GM19351 (cell line): ENCODE measurements around the gene IRGQ.
"Not testable (repeated sequence)": the region's sequence is repeated elsewhere in the genome, so short reads cannot be mapped to it uniquely, and the experiment has no call there.

Experiments used
- ATAC-seq: cut with Tn5 transposase; IDR thresholded peaks from one replicate; pipeline ENCODE4 v1.9.1; 2021; ENCODE audit warnings: mild to moderate bottlenecking, moderate library complexity; ENCODE audit not compliant: unreplicated experiment

The IRGQ gene

DNA sequence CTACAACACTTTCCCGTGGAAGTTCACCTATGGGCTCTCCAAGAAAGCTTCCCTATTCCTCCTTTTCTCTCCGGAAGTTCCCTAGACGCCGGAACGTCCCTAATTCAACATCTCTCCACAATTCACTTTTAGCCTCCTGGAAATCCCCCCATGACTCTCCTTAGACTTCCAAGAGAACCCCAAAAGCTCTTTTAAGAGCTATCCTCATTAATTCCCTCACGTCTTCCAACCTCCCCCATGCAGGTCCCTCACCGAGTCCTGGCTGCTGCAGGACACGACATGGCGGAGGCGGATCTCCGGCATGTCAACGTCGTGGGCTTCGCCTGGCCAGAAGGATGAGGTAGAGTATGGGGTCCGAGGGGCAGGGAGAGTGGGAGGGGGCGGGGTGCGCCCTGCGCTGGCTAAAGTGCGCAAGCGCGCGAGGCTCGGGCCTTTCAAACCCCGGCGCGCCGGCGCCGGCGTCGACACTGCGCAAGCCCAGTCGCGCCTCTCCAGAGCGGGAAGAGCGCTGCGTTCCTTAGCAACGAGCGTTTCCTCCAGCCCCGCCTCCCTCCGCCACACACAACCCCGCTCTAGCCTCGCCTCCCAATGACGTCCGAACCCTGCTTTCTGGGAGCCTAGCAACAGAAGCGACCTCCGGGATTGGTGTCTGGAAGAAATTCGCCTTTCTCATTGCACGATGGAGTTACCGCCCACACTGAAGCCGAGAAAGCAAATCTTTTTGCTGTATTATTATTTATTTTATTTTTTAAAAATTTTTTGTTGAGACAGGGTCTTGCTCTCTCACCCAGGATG is 20.6 kb downstream of the IRGQ start, which contains the start of the genes PINLYP and XRCC1:
PINLYP (plus strand) TSS at position 646 of the 795 bp plus-strand sequence. CDS start 1,391 bp downstream, outside the sequence.
XRCC1 (minus strand) TSS at position 372 of the 795 bp plus-strand sequence; CDS start at position 303, 69 bp downstream.
- ATAC-seq = peak; percentile 99

DNA sequence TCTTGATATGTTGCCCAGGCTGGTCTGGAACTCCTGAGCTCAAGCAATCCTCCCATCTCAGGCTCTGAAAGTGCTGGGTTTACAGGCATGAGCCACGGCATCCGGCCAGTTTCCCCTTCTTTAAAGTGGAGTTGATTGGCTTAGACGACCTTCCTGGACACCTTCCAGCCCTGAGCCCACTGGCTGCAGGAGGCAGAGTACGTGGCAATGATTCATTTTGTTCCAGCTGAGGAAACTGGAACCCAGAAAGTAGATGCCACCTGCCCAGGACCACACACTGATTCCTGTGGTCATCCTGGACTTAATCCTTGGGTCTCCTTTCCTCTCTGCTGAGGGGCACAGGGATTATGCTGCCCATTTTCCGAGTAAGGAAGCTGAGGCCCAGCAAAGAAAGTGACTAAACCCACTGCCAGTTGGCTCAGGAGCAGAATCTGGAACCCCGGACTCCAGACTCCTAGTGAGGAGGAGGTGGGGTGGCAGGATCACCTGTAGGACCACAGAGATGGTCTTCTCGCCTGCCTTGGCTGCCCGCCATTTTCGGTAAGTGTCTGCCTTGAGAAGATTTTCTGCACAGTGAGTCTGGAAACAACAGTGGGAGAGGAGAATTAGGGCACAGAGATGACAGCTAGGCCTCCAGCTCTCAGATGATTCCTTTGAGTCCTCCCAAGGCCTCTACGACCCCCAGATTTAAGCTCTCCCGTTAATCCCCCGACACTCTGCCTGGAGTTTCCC is 21.3 kb downstream of the IRGQ start:
- ATAC-seq = no peak

DNA sequence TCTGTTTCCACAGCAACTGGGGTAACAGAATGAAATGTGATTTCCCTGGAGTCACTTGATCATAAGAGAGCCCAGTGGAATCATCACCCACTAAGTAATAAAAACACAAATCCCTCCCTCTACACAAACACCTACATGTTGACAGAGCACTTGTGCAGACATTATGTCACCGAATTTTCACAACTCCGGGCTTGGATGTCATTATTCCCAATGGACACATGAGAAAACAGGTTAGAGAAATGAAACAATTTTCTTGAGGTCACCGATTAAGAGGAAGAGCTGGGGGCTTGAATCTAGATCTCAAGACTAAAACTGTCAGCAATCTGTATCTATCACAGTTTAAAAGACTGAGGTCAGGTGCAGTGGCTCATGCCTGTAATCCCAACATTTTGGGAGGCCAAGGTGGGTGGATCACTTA is 23.8 kb downstream of the IRGQ start:
- no peak for ATAC-seq

DNA sequence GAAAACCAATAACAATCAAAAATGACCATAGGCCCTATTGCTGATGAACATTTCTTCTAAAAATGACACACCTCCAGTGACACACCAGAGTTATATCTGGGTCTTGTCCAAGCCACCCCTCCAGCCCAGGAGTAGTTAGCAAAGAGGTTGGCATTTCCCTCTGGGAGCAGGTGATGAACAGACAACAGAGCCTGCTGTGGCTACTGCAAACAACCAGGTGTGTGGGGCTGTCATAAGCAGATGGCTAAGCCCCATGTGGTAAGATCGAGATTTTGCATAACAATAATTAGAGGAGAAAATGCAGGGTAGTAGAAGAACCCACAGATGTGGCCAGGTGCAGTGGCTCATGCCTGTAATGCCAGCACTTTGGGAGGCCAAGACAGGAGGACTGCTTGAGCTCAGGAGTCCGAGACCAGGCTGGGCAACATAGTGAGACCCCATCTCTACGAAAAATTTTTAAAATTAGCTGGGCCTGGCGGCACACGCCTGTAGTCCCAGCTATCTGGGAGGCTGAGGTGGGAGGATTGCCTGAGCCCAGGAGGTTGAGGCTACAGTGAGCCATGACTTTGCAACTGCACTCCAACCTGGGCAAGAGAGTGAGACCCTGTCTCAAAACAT is 25.7 kb downstream of the IRGQ start:
- ATAC-seq = no peak

DNA sequence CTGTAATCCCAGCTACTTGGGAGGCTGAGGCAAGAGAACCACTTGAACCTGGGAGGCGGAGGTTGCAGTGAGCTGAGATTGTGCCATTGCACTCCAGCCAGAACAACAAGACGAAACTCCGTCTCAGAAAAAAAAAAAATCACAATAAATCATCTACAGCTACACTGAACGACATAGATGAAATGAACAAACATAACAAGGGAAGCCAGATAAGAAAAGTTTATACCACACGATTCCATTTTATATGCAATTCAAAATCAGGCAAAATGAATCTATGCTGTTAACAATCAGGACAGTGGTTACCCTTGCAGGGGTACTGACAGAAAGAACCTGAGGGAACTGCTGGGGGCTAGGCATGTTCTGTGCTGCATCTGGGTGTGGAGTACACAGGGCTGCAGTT is 26.3 kb downstream of the IRGQ start:
- no peak for ATAC-seq

DNA sequence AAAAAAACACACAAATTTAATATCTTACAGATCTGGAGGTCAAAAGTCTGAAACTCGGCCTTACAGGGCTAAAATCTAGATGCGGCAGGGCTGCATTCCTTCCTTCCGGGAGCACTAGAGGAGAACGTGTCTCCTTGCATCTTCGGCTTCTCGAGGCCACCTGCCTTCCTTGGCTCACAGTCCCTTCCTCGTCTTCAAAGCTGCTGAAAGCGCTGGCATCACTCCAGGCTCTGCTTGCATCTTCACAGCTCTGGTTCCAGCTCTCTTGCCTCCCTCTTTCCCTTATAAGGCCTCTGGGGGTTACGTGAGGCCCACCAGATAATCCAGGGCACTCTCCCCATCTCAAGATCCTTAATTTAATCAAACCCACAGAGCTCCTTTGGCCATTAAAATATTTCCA is 31.1 kb downstream of the IRGQ start:
- ATAC-seq = no peak

DNA sequence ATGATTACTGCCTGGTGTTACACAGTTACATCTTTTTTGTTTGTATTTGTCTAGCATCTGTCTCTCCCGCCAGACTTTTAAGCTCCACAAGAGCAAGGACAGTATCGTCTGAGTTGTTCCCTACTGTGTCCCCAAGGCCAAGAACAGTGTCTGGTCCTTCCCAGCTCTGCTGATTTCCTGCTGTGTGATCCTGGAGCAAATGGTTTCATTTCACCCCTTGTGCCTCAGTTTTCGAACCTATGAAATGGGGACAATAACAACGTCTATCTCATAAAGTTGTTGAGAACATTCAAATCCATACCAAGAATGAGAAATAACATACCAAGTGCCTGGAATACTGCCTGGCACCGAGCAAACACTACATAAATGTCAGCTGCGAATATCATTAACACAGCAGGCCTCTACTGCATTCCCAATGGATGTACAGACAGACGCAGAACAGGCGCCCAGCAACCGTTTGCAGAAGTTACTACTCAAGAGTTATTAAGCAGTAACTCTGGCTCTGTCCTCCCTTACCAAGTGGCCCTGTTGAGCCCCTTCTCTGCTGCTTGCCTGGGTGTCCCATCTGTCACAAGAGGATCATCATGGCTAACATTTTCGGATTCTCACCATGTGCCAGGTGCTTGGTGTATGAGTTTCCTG is 32.0 kb downstream of the IRGQ start:
- ATAC-seq = no peak

DNA sequence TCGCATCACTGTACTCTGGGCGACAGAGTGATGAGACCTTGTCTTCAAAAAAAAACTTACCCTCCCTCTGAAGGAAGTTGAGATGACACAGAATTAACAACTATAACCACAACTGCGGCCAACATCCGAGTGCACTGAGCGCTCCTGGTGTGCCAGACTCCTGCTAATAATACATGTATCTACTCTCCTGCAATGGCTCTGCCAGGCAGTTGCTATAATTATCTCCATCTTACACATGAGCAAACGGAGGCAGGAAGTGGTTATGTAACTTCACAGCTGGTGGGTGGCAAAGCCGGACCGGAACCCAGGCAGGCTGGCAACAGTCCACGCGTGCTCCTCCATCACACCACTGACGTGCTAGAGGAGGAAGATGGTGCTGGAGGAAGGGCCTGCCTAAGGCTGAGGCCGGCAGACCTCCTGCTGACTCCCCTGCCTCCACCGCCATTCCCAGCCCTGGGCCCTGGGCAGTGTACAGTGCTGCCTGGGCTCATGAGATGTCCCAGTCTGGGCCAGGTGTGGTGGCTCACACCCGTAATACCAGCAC is 33.2 kb downstream of the IRGQ start:
- ATAC-seq = peak; percentile 70

DNA sequence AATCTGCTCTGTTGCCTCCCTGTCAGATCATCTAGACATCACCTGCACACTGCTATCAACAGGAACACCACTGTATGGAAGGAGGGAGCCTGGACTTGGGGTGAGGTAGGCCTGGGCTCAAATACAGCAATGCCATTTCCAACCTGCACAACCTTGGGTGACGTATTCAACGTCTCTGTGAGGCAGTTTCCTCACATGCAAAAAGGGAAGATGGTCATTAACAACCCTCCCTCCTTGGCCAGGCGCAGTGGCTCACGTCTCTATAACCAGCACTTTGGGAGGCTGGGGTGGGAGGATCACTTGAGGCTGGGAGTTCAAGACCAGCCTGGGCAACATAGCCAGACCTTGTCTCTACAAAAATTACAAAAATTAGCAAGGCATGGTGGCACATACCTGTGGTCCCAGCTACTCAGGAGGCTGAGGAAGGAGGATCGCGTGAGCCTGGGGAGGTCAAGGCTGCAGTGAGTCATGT is 33.7 kb downstream of the IRGQ start:
- no peak for ATAC-seq

DNA sequence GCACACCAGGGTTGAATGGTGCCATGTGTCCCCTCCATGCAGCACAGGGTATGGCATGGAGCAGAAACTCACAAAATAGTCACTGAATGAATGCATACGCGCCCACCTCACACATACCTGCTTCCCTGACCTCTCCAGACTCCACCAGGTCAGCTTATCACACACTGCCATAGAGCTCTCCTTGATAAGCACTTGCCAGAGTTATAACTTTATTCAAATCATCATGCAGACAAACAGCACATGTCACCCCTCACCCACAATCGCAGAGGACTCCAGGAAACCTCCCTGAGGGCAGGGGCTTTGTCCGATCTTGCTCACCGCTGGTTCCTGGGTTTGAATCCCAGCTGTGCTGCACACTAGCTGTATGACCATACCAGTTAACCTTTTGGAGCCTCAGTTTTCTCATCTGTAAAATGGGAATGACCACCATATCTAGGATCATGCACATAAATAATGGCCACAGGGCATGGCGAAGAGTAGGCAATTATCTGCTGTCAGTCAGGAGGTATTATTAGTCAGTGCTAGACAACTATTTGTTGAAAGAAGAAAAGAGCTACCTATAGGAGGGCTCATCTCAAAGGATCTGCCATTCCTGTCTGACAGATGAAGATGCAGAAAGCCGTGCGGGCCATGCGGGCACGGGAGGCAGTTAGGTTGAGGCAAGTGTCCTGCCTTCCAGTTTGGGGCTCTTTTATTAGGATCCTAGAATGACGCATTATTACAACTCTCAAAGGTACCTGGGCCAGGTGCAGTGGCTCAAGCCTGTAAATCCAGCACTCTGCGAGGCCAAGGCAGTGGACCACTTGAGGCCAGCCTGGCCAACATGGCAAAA is 34.6 kb downstream of the IRGQ start:
- ATAC-seq = no peak

DNA sequence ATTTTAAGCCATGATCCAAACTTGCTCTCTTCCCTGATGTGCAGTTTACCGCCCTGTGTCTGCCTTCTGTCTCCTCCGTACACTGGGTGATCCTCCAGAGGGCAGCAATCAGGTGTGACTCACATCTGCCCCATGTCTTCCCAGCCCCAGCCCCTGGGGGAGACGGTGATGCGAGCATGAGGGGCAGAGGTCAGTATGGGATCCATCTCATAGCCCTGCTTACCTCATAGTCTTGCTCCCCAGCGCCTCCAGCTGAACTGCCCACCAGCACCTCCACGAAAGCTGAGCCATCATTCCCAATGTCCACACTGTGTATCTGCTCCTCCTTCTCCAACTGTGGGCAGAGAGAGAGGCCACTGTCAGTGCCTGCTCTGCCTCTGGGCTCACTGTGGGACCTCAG is 35.2 kb downstream of the IRGQ start:
- ATAC-seq = no peak

DNA sequence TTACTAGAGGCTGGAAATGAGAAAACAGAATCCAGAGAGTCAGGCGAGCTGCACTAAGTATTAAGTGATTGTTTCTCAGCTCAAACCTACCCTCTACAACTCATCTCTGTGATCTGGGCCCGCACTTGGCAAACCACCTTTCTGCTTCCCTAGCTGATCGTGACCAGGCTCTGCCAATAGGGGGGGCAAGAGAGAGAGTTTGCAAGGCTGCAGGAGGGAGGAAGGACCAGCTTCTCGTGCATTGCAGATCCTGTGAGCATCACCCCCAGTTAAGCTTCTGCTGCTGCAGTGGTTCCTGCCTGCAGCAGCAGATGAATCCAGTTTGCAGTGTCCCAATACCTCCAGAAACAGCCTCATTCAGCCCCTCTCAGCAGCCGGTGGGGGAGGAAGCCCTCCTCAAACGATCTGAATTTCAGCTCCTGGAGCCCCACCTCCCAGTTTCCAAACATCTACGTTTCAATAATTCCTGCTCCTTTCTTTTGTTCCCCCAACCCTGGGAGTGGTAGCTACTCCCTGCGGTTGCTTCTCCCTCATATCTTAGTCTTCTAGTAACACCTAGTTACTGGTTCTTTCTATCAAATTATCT is 40.7 kb downstream of the IRGQ start:
- no peak for ATAC-seq

DNA sequence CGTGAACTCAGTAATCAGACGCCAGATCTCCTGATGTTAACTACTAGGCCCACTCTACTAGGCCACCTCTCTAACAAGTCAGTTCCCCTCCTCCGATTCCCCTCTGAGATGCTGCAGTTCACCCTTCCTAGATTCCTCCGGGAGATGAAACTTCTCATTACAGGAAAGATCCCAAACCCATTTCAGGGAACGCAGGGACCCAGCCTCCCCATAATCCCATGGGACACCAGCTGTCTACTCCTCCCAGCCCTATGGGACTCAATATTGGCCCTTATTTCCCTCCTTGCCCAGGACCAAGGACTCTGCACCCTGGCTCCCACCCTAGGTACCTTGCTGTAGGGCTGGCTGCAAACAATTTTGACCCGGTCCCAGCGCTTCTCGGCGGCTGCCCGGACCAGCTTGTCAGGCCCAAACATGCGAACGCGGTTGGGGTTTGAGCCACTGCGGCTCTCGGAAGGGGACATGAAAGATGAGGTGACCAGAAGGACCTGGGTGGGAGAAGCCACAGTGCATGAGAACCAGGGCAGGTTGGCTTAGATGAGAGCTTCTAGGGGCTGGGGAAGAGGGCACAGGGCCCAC is 41.5 kb downstream of the IRGQ start:
- no peak for ATAC-seq

DNA sequence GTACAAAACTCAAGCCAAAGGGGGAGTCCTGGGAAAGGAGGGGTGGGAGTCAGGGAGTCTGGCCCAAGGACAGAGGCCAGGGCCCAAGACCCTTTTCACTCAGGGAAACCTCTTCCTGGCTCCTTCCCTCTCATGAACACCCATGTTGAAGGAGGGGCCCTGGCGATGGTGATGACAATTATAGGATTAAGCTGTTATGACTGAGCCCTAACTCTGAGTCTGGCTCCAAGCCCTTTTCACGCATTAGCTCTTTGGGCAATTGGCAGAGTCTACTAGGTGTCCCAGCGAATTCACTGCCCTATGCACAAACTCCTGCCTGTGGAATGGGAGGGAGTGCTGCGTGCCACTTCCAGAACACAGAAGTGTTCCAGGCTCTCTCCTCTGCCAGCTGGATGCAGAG is 42.3 kb downstream of the IRGQ start:
- ATAC-seq = no peak

DNA sequence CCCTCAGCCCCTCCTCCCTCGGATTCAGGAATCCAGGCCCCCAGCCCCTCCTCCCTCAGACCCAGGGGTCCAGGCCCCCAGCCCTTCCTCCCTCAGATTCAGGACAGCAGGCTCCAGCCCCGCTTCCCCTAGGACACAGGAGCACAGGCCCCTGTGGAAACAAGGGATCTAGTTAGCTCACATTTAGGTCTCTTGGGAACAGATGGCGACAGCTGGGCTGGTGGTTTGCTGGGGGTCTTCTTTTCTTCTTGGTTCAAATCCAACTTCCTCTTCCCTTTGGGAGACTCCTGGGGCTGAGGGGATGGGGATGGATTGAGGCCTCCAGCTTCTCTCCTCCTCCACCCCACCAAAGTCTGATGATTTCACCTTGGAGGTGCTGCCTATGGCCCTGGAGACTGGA is 43.3 kb downstream of the IRGQ start:
- ATAC-seq = no peak

DNA sequence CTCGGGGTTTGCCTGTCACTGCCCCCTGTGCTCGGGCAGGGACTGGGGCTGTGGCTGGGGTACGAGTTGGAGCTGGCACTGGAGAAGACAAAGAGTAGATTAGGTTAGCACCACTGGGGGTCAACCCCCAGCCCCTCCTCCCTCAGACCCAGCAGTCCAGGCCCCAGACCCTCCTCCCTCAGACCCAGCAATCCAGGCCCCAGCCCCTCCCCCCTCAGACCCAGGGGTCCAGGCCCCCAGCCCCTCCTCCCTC is 43.8 kb downstream of the IRGQ start:
- ATAC-seq = no peak

DNA sequence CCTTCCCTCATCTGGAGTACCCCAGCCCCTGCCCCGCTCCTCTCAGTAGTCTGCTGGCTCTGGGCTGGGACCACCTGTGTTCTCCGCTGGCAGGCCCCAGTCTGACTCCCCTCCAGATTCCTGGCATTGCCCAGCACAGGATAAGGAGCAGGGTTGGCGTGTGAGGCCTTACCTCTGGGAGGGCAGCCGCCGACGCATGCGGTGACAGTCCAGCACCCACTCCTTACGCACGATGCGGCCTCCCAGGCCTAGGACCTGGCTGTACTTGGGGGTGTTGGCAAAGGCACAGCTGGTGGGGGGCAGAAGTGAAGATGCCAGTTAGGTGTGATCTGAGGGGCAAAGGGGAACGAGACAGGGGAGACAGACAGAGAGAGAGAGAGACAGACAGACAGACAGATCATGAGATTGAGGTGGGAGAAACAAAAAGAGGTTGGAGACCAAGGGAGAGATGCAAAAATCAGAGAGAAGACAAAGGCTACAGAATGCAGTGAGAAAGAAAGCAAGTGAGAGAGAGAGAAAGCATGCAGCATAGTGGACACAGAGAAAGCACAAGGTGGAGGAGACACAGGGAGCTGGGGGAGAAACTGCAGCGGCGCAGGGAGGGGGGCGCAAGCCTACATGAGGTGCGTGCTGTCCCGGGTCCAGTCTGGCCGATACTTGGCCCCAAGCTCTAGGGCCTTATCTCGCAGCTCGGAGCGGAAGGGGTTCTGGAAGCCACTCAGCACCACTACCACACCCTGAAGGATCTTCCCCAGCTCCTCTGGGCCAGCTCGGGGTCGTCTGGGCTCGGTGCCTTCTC is 44.3 kb downstream of the IRGQ start:
- no peak for ATAC-seq

DNA sequence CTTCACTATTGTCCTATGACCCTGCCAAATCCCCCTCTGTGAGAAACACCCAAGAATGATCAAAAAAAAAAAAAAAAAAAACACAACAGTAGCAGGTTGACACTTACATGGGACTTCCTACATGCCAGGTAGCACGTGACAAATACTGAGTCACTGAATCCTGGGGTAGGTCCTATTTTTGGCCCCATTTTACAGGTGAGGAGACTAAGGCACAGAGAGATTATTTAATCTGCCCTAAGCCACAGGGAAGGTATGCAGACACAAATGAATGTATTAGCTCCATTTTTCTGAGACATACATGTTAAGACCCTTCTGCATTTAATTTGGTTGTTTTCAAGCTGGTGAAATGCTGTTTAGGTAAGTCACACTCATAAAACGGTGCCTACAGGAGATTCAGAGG is 47.2 kb downstream of the IRGQ start:
- no peak for ATAC-seq

DNA sequence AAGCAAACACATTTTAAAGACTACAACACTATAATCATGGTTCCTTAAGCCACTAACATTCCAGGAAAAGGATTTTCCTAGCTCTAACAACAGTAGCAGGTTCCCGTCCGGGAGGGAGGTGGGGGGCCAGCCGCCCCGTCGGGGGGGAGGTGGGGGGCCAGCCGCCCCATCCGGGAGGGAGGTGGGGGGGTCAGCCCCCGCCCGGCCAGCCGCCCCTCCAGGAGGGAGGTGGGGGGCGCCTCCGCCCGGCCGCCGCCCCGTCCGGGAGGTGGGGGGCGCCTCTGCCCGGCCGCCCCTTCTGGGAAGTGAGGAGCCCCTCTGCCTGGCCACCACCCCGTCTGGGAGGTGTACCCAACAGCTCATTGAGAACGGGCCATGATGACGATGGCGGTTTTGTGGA is 48.0 kb downstream of the IRGQ start:
- not testable (repeated sequence) for ATAC-seq
